K562 (cell line): ENCODE measurements around the gene DYNC2I2. TPM values are rescaled to one million over a fixed set of nuclear protein-coding genes. Genes with fewer than 3 reads are reported as not detected.
A peak's percentile ranks its signal among the peaks of the same experiment; 100 is the strongest.

Experiments
- ATAC-seq: fragments of 200-7000 bp; cut with Tn5 transposase; 3 replicates; pipeline ENCODE4 v1.9.1; 2020; ENCODE audit warnings: moderate library complexity
- BruUV-seq: library from RNA; stranded (reverse); fragments of 400-500 nt; replicated peaks from 2 replicates; lab custom pipeline; 2021; lab: Mats Ljungman, UMichigan
- CTCF ChIA-PET: fragments of 300-600 bp; formaldehyde crosslinking; extraction: SDS; loops from one replicate; lab custom pipeline; 2021; ENCODE audit warnings: low intra/inter-chr PET ratio; lab: Yijun Ruan, JAX
- POLR2A ChIA-PET: fragments of 300-600, 350-650 bp; sonication (Branson Sonifier 250); formaldehyde crosslinking; extraction: SDS; loops from one replicate; lab custom pipeline; 2021; ENCODE audit warnings: antibody characterized with exemption, inconsistent platforms; lab: Yijun Ruan, JAX
- DNase-seq, 4 experiments: peaks; one replicate each; pipeline versions ENCODE4 v3.0.0 to v3.0.0-alpha.2; 2011 to 2018; ENCODE audit warnings: low spot score in 3 of 4, mixed read lengths in 3 of 4; ENCODE audit errors: extremely low read depth in 1 of 4
- FAIRE-seq: peaks from 2 replicates; lab custom pipeline; 2011; peaks lifted over from hg19 to GRCh38; lab: Jason Lieb, UNC
- H2AFZ ChIP-seq: 2 replicates; pipeline ENCODE4 v1.6.0; 2011; ENCODE audit warnings: low read depth, low read length, control low read depth, inconsistent platforms
- H3K27ac ChIP-seq: fragments of 200-600 bp; 3 replicates; pipeline ENCODE4 v1.8.0; 2011; ENCODE audit warnings: low read depth, mild to moderate bottlenecking, control low read depth, inconsistent platforms, low read length, moderate library complexity, mixed read lengths; ENCODE audit errors: extremely low read depth
- H3K27me3 ChIP-seq, 2 experiments: fragments of 300-600 bp in 1 of 2; 2 replicates in 1 of 2; 3 replicates in 1 of 2; pipeline versions ENCODE4 v1.6.0 to v1.8.0; 2011; ENCODE audit warnings: inconsistent platforms in 2 of 2, low read length in 2 of 2, mild to moderate bottlenecking in 1 of 2, mixed read lengths in 1 of 2, moderate library complexity in 1 of 2; ENCODE audit not compliant: control insufficient read depth in 2 of 2, insufficient read depth in 2 of 2
- H3K36me3 ChIP-seq: fragments of 300-600 bp; 3 replicates; pipeline ENCODE4 v1.8.0; 2011; ENCODE audit warnings: mild to moderate bottlenecking, low read length, inconsistent platforms; ENCODE audit not compliant: control insufficient read depth, insufficient read depth
- H3K4me1 ChIP-seq, 2 experiments: fragments of 200-600 bp in 1 of 2; replicated peaks in 1 of 2; 2 replicates in 1 of 2; 3 replicates in 1 of 2; pipeline versions ENCODE4 v1.5.1 to v1.8.0; 2011; ENCODE audit warnings: inconsistent platforms in 2 of 2, low read length in 2 of 2, mild to moderate bottlenecking in 1 of 2, mixed read lengths in 1 of 2, moderate library complexity in 1 of 2; ENCODE audit not compliant: control insufficient read depth in 2 of 2, insufficient read depth in 2 of 2
- H3K4me2 ChIP-seq: 2 replicates; pipeline ENCODE4 v1.6.1; 2011; ENCODE audit warnings: low read length, control low read depth, inconsistent platforms, mixed read lengths; ENCODE audit not compliant: insufficient read depth
- H3K4me3 ChIP-seq: fragments of 200-600 bp; sonication (generic), shearing (Covaris generic); 2 replicates; pipeline ENCODE4 v1.5.1; 2016; ENCODE audit warnings: control low read depth, inconsistent platforms
- H3K79me2 ChIP-seq: fragments of 200-600 bp; 3 replicates; pipeline ENCODE4 v1.8.0; 2011; ENCODE audit warnings: low read length, inconsistent platforms; ENCODE audit not compliant: control insufficient read depth, insufficient read depth
- H3K9ac ChIP-seq, 2 experiments: 2 replicates each; pipeline versions ENCODE4 v1.6.0 to v1.6.1; 2011; ENCODE audit warnings: low read depth in 2 of 2, low read length in 2 of 2, control low read depth in 1 of 2, inconsistent platforms in 1 of 2, mild to moderate bottlenecking in 1 of 2, mixed read lengths in 1 of 2; ENCODE audit not compliant: insufficient read depth in 1 of 2
- H3K9me1 ChIP-seq: one replicate; pipeline ENCODE4 v1.6.0; 2011; ENCODE audit warnings: inconsistent platforms, mild to moderate bottlenecking, low read length, moderate library complexity; ENCODE audit not compliant: control insufficient read depth, insufficient read depth
- H3K9me3 ChIP-seq: replicated peaks from 2 replicates; pipeline ENCODE4 v1.5.1; 2011; ENCODE audit warnings: low read depth, low read length, inconsistent platforms; ENCODE audit not compliant: control insufficient read depth, insufficient read depth
- H4K20me1 ChIP-seq: replicated peaks from 2 replicates; pipeline ENCODE4 v1.6.1; 2011; ENCODE audit warnings: low read length, inconsistent platforms, mixed read lengths; ENCODE audit not compliant: control insufficient read depth, insufficient read depth
- BRCA1 ChIP-seq, 2 experiments: fragments of 450-650 bp in 1 of 2; sonication (generic) in 1 of 2; formaldehyde crosslinking in 1 of 2; IDR thresholded peaks; 2 replicates each; pipeline versions ENCODE4 v1.5.0 to v1.6.1; 2017 to 2020; ENCODE audit warnings: mild to moderate bottlenecking in 1 of 2, missing genetic modification reagents in 1 of 2
- CBFB ChIP-seq: sonication (generic); formaldehyde crosslinking; IDR thresholded peaks from 2 replicates; pipeline ENCODE4 v1.4.0; 2020; ENCODE audit warnings: mild to moderate bottlenecking, missing genetic modification reagents
- CHD2 ChIP-seq: IDR thresholded peaks from 2 replicates; pipeline ENCODE4 v1.6.1; 2011; ENCODE audit warnings: low read depth, low read length
- ELF4 ChIP-seq: fragments of 450-650 bp; formaldehyde crosslinking; IDR thresholded peaks from 2 replicates; pipeline ENCODE4 v1.4.0; 2022; ENCODE audit warnings: missing genetic modification characterization
- ETV1 ChIP-seq: fragments of 450-650 bp; conservative IDR thresholded peaks from 2 replicates; pipeline ENCODE4 v1.6.1; 2016; ENCODE audit warnings: missing genetic modification characterization, control low read depth, low read depth, missing compliant biosample characterization
- FOXK2 ChIP-seq, 2 experiments: fragments of 450-650 bp; IDR thresholded peaks in 1 of 2; conservative IDR thresholded peaks in 1 of 2; 2 replicates each; pipeline ENCODE4 v1.6.1; 2016; ENCODE audit warnings: low read depth in 2 of 2, mild to moderate bottlenecking in 1 of 2
- HDAC8 ChIP-seq: fragments of 450-650 bp; IDR thresholded peaks from 2 replicates; pipeline ENCODE4 v1.6.1; 2016; ENCODE audit warnings: mild to moderate bottlenecking, missing genetic modification characterization, moderate library complexity, missing compliant biosample characterization
- MEF2D ChIP-seq: conservative IDR thresholded peaks from 2 replicates; pipeline ENCODE4 v1.6.1; 2016; ENCODE audit warnings: low read depth, missing genetic modification characterization, missing compliant biosample characterization
- NKRF ChIP-seq: fragments of 450-650 bp; IDR thresholded peaks from 2 replicates; pipeline ENCODE4 v1.6.1; 2016; ENCODE audit warnings: borderline replicate concordance
- PHB ChIP-seq: fragments of 250-450 bp; sonication (Bioruptor Pico); IDR thresholded peaks from 2 replicates; pipeline ENCODE4 v1.5.0; 2021
- PHF8 ChIP-seq: fragments of 200-600 bp; sonication (generic); IDR thresholded peaks from 2 replicates; pipeline ENCODE4 v1.6.1; 2012; ENCODE audit warnings: mixed run types, mild to moderate bottlenecking, inconsistent platforms, low read length, moderate library complexity, borderline replicate concordance
- SIX5 ChIP-seq, 2 experiments: IDR thresholded peaks; 2 replicates each; pipeline ENCODE4 v1.6.1; 2011; ENCODE audit warnings: low read length in 2 of 2, borderline replicate concordance in 1 of 2, low read depth in 1 of 2, mild to moderate bottlenecking in 1 of 2, moderate library complexity in 1 of 2; ENCODE audit not compliant: insufficient read depth in 1 of 2
- SMARCA5 ChIP-seq: fragments of 450-650 bp; IDR thresholded peaks from 2 replicates; pipeline ENCODE4 v1.6.1; 2016
- ZNF124 ChIP-seq: sonication (generic); formaldehyde crosslinking; IDR thresholded peaks from 2 replicates; pipeline ENCODE4 v1.8.1; 2022; ENCODE audit warnings: missing genetic modification reagents
- ZNF431 ChIP-seq: sonication (generic); formaldehyde crosslinking; IDR thresholded peaks from 2 replicates; pipeline ENCODE4 v1.8.0; 2022; ENCODE audit warnings: mild to moderate bottlenecking, missing genetic modification reagents
- ZNF584 ChIP-seq: fragments of 200-800 bp; sonication (Bioruptor generic); IDR thresholded peaks from 2 replicates; pipeline ENCODE4 v1.6.1; 2016; ENCODE audit warnings: low read depth, mild to moderate bottlenecking, missing genetic modification characterization, missing compliant biosample characterization
- ZNF644 ChIP-seq: fragments of 200-800 bp; sonication (Bioruptor generic); IDR thresholded peaks from 2 replicates; pipeline ENCODE4 v1.6.1; 2016; ENCODE audit warnings: low read depth, missing genetic modification characterization, missing compliant biosample characterization
- WGBS: fragments of 100-300 bp; shearing (Covaris generic); methylation state at CpG from one replicate; pipeline ENCODE4 v1.1.6; 2016; ENCODE audit warnings: low coverage, mixed read lengths; ENCODE audit not compliant: insufficient coverage; ENCODE audit errors: missing lambda C conversion rate; 5-methylcytosine and 5-hydroxymethylcytosine counted together
- in situ Hi-C: fragments of 300-500 bp; cut with MboI; formaldehyde crosslinking; loops from 4 replicates; pipeline ENCODE4 v1.15.0; 2018; ENCODE audit warnings: inconsistent platforms, mixed read lengths
- intact Hi-C: fragments of 100-400 bp; cut with micrococcal nuclease; formaldehyde crosslinking; loops from 2 replicates; pipeline ENCODE4 v1.14.2; 2022
- polyA plus RNA-seq, 8 experiments: library from polyadenylated mRNA; depleted of rRNA in 4 of 8; stranded (reverse) in 5 of 8; unstranded in 3 of 8; fragments of >200 nt; fragmentation: Nextera tagmentation in 2 of 8; fragmentation: Illumina TruSeq in 1 of 8; extraction: Ambion mirVana in 2 of 8; extraction: Trizol in 1 of 8; gene quantifications; 2 replicates each; pipeline versions ENCODE4 v1.2.1 to v1.2.3, GENCODE V29; 2011 to 2014; ENCODE audit warnings: inconsistent platforms in 1 of 8, missing spikeins in 1 of 8
- total RNA-seq, 7 experiments: library from RNA; depleted of rRNA in 6 of 7; stranded (reverse); fragments of >200 nt in 6 of 7; fragmentation: Illumina TruSeq in 2 of 7; extraction: Trizol in 2 of 7; gene quantifications; 2 replicates each; pipeline versions ENCODE4 v1.2.1 to v1.2.3, GENCODE V29; 2011 to 2021; ENCODE audit warnings: low replicate concordance in 1 of 7
- TF ChIP-seq, protein P1 (sequence below): fragments of 250-450 bp; sonication (Bioruptor Pico); IDR thresholded peaks from 2 replicates; pipeline ENCODE4 v1.8.0; 2021; ENCODE audit warnings: borderline replicate concordance, mild to moderate bottlenecking, moderate library complexity; ENCODE audit not compliant: poor library complexity, severe bottlenecking

DYNC2I2 gene
- total and polyA plus RNA-seq, 9 of the 15 experiments (the other 6 are each of a cell fraction or from before 2014, with no cell fraction given): 1.5 to 249 (median 70.0) TPM

DNA sequence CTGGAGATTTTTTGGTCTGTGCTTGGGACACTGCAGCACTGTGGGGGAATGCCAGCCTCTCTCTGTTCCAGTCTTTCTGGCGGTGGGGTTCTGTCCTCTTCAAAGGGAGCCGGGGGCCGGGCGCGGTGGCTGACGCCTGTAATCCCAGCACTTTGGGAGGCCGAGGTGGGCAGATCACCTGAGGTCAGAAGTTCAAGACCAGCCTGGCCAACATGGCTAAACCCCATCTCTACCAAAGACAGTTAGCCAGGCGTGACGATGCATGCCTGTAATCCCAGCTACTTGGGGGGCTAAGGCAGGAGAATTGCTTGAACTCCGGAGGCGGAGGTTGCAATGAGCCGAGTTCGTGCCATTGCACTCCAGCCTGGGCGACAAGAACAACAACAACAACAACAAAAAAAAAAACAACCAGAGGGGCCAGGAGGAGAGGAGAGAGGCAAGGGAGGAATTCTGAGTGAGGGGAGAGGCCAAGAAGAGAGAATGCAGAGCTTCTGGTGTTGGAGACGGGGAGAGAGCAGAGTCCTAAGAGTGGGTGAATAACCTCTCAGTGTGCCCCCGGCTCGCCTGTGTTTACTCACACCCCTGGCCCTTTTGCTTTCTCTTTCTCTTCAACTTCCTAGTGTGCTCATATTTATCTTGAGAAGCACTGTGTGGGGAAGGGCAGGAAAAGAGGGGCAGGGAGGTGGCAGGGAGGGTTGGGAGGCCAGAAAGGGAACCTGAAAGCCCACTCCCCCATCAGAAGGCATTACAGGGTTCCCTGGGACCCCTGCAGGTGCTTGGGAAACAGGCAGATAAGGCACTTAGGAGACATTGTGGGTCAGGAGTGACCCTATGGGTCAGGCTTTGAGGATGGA, 29.2 kb upstream of the DYNC2I2 start:
- Histone ChIP-seq H3K4me2 (peak overlapping the region; percentile 60), H3K9me1 (no peaks in the 10 kb centered on the region), H3K9ac (peak overlapping the region; percentile 6 to 44; a peak in 3 of 4 replicates), H3K36me3 (peaks cover 8% of the 10 kb centered on the region; the same call in 2 of the 3 replicates), H3K9me3 (no peaks in the 10 kb centered on the region), H3K79me2 (peaks cover 22% of the 10 kb centered on the region), H3K4me3 (no peak overlapping the region), H3K27me3 (no peaks in the 10 kb centered on the region), H3K27ac (0 out of 3 replicates have a peak overlapping the region, but pooled peaks have one; percentile 9), H2AFZ (peak overlapping the region; percentile 88), H3K4me1 (peaks cover 23 to 35% of the 10 kb centered on the region in 2 experiments), H4K20me1 (peaks cover 8% of the 10 kb centered on the region)
- ATAC-seq (no peak), FAIRE-seq (no peak), DNase-seq (no peak)
- POLR2A ChIA-PET: interaction anchor here (1.4 kb wide), 1 partner anchor 10 kb away, joined by 6 read pairs; no protein-coding TSS in a partner anchor
- 63% methylated on average over 17 of the region's 17 CpGs for WGBS
- BruUV-seq: no TSS peak
- in situ Hi-C loops: no loop called here
- intact Hi-C loops: loop anchor here (10.0 kb wide), 2 partner anchors 411 to 491 kb away; partner anchors contain the start of genes CIZ1, GOLGA2 and SWI5
- CTCF ChIA-PET: no interaction called here
- TF ChIP-seq CBFB: no peak
- TF ChIP-seq, protein P1, sequence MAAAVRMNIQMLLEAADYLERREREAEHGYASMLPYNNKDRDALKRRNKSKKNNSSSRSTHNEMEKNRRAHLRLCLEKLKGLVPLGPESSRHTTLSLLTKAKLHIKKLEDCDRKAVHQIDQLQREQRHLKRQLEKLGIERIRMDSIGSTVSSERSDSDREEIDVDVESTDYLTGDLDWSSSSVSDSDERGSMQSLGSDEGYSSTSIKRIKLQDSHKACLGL (CRISPR knock-in tag): no peak
- no peak for TF ChIP-seq PHB (CRISPR knock-in tag)
- peak; percentile 25; the same call in 1 of the 2 replicates for TF ChIP-seq PHF8
- TF ChIP-seq BRCA1 (IDR thresholded peaks at IDR 0.05): no peak
- TF ChIP-seq BRCA1 (CRISPR knock-in tag; IDR thresholded peaks at IDR 0.05): 0 out of 2 replicates have a peak, but pooled peaks have one; percentile 11
- peak; percentile 55 for TF ChIP-seq ETV1
- TF ChIP-seq ZNF124 (CRISPR knock-in tag): no peak
- no peak for TF ChIP-seq HDAC8 (tag)
- 0 out of 2 replicates have a peak, but pooled peaks have one; percentile 38 for TF ChIP-seq ZNF644 (tag)
- no peak for TF ChIP-seq CHD2
- 0 out of 2 replicates have a peak, but pooled peaks have one; percentile 27 for TF ChIP-seq ZNF584 (CRISPR knock-in tag)
- TF ChIP-seq NKRF: no peak
- 0 out of 2 replicates have a peak, but pooled peaks have one; percentile 37 for TF ChIP-seq ZNF431 (CRISPR knock-in tag)
- no peak for TF ChIP-seq SIX5 (IDR thresholded peaks at IDR 0.05; ENCODE audit: borderline replicate concordance in 1 of 2, insufficient read depth in 1 of 2, low read depth in 1 of 2, low read length in 2 of 2)
- 0 out of 2 replicates have a peak, but pooled peaks have one; percentile 25 for TF ChIP-seq ELF4
- TF ChIP-seq MEF2D (tag): 0 out of 2 replicates have a peak, but pooled peaks have one; percentile 35
- TF ChIP-seq FOXK2 (conservative IDR thresholded peaks at IDR 0.05 in 1 of 2, IDR thresholded peaks at IDR 0.05 in 1 of 2; ENCODE audit: low read depth in 2 of 2): peak; percentile 69 to 79; a peak in 3 of 4 replicates
- TF ChIP-seq SMARCA5: peak; percentile 42; the same call in 1 of the 2 replicates
